Pons (tissue), 1 donor: Measurements from ENCODE around the gene LTBP3.
"Not testable (repeated sequence)": the region's sequence is repeated elsewhere in the genome, so short reads cannot be mapped to it uniquely, and the experiment has no call there.

Experiments
- DNase-seq: peaks from one replicate; pipeline ENCODE4 v3.0.0-alpha.2; 2016; ENCODE audit warnings: low spot score

The LTBP3 gene

GRCh38 chr11:65536412-65537295 lies 21.5 kb downstream of the LTBP3 start:
- no peak for DNase-seq

- DNase-seq = no peak
These were observed 23.1 kb downstream of the LTBP3 start for GRCh38 chr11:65535102-65535501.

GRCh38 chr11:65532388-65533064 lies 25.6 kb downstream of the LTBP3 start:
- no peak for DNase-seq

- no peak for DNase-seq
These were observed 28.0 kb downstream of the LTBP3 start for GRCh38 chr11:65530157-65530496.

GRCh38 chr11:65529475-65530156 lies 28.5 kb downstream of the LTBP3 start:
- DNase-seq = no peak

- no peak for DNase-seq
These were observed 29.3 kb downstream of the LTBP3 start for GRCh38 chr11:65528819-65529350.

- DNase-seq = no peak
These were observed 31.4 kb downstream of the LTBP3 start for GRCh38 chr11:65526744-65527143.

- DNase-seq = no peak
These were observed 32.3 kb downstream of the LTBP3 start for GRCh38 chr11:65525546-65526480.

- DNase-seq = peak; percentile 67
These were observed 33.2 kb downstream of the LTBP3 start, which contains the start of gene SCYL1 for GRCh38 chr11:65524741-65525545. TSS of gene SCYL1 (plus strand) at chr11:65525083. CDS start at chr11:65525154, 71 bp downstream.

- peak; percentile 60 for DNase-seq
These were observed 34.0 kb downstream of the LTBP3 start for GRCh38 chr11:65524014-65524740.

GRCh38 chr11:65523631-65523968 lies 34.6 kb downstream of the LTBP3 start:
- DNase-seq = not testable (repeated sequence)

GRCh38 chr11:65522718-65523630 lies 35.2 kb downstream of the LTBP3 start:
- peak; percentile 56 for DNase-seq

GRCh38 chr11:65521777-65522521 lies 36.2 kb downstream of the LTBP3 start:
- DNase-seq = not testable (repeated sequence)

- not testable (repeated sequence) for DNase-seq
These were observed 39.1 kb downstream of the LTBP3 start for GRCh38 chr11:65518941-65519549.

- DNase-seq = no peak
These were observed 41.8 kb downstream of the LTBP3 start for GRCh38 chr11:65516135-65516968.

GRCh38 chr11:65512311-65512710 lies 45.8 kb downstream of the LTBP3 start:
- not testable (repeated sequence) for DNase-seq
